Pulmonary artery endothelial cell (primary cell): ENCODE results near the gene ACAP2. TPM values are rescaled to one million over a fixed set of nuclear protein-coding genes. Genes with fewer than 3 reads are reported as not detected.

Experiments used
- DNase-seq: peaks from one replicate; pipeline ENCODE4 v3.0.0-alpha.2; 2011; ENCODE audit warnings: low read depth, low spot score
- total RNA-seq: library from RNA; depleted of rRNA; stranded (reverse); fragments of >200 nt; gene quantifications from 2 replicates; pipeline ENCODE4 v1.2.3, GENCODE V29; 2014

Gene ACAP2
- total RNA-seq, 1 donor from 2014 or later, result 52.8 TPM

DNA sequence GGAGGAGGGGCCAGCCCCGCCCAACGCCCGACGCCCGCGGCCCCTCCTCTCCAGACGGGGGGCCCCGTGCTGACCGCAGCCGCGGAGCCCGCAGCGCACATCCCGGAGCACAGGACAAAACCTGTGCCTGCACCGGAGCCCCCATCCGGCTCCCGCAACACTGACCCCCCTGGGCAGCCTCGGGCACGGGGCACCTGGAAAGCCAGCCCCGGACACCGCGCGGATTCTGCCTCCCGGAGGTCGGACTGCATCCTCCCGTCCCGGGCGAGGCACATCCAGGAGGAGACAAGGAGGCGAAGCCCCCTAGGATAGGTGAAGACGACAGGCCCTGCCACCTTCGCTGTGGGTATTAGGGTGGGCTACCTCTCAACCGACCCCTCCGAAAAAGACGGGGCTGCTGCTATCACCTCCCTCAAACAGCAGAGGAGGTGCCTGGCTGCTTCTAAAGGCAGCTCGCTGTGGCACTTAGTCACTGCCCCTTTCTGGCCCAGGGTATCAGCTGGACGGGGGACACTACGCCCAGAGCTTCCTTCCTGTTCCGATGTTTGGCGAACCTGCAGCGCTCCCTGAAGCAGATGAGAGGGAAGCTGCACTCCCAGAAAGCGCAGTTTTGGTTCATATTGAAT, 182.4 kb downstream of the ACAP2 start:
- DNase-seq, result no peak

- DNase-seq, result peak; percentile 92
Observed at GRCh38 chr3:195259475-195260279, 183.1 kb downstream of the ACAP2 start.

DNA sequence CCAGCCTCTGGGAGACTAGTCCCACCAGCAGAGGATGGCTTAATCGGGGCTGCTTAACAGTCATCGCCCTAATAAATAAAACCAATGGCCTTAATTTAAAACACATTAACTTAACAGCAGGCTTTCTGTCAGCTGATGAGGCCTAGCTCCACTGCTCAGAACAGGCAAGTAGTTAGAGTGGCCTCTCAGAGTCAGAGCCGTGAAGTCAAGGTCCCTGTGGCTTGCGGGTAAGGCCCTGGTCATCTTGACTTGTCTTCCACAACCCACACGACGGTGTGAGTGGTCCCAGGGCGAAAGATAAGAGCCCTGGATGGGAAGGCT, 183.7 kb downstream of the ACAP2 start:
- DNase-seq, result no peak

DNA sequence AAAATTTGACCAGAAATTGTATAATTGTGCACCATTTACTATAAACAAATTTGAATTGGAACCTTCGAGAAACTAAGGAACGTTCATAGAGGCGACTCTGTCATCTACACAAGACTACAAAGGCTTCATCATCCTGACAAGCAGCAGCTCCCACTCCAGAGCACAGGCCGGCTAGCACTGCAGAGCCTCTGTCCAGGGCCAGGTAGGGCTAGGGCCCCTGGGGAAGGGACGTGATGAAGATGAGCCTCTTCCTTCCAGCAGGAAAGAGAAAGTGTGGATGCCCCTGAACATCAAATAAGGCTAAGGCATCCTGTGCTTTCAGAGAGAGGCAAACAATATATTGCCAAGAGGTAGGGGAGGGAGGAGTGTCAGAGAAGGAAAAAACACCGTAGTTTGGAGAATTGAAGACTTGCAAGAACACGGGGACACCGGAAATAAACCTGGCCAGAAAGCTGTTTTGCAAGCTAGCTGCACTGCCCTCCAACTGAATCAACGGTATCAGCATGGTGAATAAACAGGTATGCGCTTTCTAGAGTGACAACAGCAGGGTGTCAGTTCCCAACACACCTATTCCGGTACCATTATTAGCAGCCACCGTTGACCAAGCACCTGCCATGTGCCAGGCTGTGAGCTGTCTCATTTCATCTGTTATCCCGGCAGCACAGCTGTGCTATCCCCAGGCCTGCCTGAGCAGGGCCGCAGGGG, 184.2 kb downstream of the ACAP2 start:
- DNase-seq, result no peak

GRCh38 chr3:195257454-195258448, 185.1 kb downstream of the ACAP2 start:
- DNase-seq, result no peak

- DNase-seq, result no peak
Observed at GRCh38 chr3:195256639-195257453, 186.0 kb downstream of the ACAP2 start.

GRCh38 chr3:195255571-195256501, 187.0 kb downstream of the ACAP2 start:
- DNase-seq, result no peak

GRCh38 chr3:195255176-195255500, 187.7 kb downstream of the ACAP2 start:
- no peak for DNase-seq

DNA sequence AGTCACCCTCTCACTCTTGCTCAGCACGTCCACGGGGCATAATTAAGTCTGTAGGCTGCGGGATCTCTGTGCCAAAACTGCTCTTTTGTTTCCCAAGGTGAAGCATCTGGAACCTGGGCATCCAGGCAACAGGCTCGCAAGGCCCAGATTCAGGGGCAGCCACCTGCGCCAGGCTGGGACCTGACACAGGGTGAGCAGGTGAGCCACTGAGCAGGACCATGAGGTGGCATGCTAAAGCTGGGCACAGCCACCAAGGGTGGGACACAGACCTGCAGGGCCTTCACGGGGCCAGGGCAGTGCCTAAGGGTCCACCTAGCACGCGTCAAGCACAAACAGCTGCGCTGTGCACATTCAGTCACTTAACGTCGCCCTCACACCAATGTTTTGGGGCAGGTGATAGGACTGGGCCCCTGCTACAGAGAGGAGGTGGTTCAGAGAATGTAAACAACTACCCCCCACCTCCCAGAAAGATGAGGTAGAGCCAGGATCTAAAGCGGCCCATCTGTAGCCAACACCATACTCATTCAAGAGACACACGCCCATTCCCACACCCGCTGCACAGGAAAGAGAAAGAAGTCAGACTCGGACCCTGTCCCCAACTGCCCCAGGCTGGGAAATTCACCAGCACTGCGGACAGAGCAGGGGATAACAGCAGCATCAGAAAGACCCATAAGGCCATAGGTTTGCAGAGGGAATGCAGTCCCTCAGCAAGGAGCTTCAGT, 188.2 kb downstream of the ACAP2 start:
- DNase-seq, result no peak

DNA sequence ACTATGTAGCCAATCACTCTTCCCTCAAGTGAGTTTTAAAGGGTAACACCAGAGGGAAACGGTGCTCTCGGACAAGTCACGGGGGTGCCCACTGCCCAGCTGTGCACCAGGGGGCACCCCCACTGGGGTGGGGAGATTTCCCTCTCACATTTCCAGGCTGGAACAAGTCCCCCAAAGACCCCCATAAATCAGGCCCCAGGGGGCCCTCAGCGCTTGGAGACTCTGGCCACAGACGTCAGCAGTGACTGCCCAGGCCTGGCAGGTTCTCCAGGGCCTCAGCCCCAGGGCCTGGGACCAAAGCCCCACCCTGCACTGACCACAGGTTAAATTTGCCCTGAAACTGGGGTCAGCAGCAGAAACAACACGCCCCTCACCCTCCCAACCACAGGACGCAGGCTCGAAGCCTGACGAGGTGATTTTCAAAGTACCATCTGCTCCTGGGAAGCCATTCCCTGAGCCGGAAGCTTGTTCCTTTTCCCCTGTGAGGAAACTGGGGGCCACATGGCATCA, 188.8 kb downstream of the ACAP2 start:
- DNase-seq, result no peak

DNA sequence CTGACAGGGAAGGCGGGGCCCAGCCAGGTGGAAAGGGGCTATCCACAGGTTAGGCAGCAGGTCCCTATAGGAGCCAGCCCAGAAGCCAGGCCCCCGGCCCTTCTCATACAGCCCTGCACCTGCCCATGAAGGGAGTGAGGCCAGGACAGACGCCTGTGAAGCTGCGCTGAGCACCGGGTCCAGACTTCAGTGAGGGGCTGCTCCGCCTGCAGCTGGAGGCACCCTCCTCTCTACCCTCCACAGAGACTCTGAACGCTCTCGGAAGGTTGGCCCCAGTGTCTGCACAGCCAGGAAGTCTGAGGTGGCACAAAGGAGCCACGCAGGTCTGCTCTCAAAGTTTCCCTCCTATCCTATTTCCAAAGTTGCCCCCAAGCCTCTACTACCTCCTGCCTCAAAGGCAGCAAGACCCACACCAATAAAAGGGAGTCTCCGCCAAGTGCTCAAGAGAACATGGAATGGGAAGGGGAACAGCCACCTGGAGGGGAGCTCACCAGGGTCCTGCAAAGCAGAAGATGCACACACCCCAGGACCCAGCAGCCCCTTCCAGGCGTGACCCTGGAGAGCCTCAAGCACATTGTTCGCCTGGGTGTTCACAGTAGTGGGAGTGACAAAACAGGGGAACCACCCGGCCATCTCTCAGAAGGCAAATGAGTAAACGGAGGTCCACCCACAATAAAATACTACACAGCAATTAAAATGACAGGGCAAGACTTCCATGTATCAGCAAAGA, 191.3 kb downstream of the ACAP2 start:
- no peak for DNase-seq

DNA sequence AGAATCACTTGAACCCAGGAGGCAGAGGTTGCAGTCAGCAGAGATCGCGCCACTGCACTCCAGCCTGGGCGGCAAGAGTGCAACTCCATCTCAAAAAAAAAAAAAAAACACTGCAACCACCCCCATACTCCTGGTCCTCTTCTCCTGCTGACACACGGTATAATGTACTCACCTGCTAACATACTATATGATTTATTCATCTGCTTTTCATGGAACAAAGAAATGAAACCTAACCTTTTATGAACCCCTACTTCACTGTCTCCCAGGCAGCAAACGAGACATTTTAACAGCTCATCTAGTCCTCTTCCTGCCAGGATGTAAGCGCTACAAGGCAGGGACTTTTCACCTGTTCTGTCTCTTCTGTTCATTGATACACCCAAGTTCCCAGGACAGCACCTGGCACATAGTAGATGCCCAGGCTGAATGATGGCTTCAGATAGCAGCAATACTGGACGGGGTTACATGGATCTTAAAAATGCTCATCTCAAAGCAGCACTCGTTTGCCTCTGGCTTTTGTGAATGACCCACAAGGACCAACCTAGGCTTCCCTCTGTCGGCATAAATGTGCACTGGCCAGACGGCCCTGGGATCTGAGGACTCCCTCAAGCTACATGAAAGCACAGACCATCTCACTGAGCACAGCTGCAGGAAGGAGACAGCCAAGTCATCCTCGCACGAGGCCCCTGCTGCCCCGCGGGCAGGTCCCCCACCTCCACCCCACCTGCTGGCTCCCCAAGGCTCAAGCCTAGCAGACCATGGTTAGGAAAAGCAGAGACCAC, 192.2 kb downstream of the ACAP2 start:
- no peak for DNase-seq

DNA sequence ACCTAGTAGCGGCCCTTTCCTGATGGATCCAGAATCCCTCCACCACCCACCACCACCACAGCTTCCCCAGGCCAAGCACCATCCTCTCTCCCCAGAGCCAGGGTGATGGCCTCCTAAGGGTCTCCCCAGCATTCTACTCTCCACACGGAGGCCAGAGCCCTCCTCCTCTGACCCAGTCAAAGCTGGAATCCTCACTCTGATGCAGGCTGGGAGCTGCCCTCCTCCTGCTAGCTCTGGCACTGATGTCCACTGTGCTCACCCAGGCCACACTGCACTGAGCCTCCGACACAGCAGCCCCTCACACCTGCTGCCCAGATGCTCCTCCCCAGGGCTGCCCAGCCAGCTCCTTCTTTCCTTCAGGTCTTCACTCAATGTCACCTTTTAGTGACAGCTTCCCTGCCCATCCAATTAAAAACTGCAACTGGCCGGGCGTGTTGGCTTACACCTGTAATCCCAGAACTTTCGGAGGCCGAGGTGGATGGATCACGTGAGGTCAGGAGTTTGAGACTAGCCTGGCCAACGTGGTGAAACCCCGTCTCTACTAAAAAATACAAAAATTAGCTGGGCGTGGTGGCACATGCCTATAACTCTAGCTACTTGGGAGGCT, 192.9 kb downstream of the ACAP2 start:
- DNase-seq, result no peak

DNA sequence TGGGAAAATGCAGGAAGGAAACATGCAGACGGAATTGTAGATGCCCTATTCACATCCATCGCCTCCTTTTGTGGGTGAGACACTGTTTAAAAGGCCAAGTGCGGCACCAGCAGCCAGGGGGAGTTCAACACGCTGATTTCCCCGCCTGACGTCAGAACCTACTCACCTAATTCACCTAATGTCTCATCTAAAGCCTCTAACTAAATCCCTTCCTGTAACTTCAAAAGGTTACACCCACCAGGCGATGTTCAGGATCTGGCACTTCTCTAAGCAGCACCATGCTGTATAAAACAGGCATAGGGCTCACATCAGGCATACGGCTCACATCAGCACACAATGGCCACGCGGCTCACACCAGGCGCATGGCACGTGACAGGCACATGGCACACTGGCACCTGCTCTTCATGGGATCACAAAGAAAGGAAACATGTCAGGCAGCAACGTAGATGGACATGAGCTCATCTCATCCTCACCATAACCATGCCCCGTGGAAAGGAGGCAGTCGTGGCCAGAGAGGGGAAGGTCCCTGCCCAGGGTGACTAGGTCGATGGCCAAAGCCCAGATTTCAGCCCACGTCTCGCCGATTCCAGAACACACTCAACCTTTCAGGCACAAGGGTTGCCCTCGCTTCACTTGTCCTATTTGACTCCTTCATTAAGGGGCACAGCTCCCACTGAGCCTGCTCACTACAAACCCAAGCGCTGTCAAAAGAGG, 193.6 kb downstream of the ACAP2 start:
- DNase-seq, result no peak

- DNase-seq, result no peak
Observed at GRCh38 chr3:195248281-195248680, 194.5 kb downstream of the ACAP2 start.

DNA sequence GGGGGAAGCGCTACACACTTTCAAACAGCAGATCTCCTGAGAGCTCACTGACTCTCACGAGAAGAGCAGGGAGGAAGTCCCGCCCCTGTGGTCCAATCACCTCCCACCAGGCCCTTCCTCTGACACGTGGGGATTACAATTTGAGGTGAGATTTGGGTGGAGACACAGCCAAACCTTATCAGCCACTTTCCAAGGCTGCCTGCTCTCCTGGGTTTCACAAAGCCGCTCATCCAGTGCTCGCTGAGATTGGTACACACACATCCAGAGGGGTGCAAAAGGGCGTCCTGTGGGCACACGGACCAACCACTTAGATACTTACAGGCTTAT, 195.0 kb downstream of the ACAP2 start:
- DNase-seq, result no peak
